ENCODE data around the gene TRIM46. TPM values are rescaled to one million over a fixed set of nuclear protein-coding genes. Genes with fewer than 3 reads are reported as not detected.

TRIM46 gene
- total and polyA plus RNA-seq, 2 experiments from 2014 or later: 8.1 to 15.4 TPM

DNA sequence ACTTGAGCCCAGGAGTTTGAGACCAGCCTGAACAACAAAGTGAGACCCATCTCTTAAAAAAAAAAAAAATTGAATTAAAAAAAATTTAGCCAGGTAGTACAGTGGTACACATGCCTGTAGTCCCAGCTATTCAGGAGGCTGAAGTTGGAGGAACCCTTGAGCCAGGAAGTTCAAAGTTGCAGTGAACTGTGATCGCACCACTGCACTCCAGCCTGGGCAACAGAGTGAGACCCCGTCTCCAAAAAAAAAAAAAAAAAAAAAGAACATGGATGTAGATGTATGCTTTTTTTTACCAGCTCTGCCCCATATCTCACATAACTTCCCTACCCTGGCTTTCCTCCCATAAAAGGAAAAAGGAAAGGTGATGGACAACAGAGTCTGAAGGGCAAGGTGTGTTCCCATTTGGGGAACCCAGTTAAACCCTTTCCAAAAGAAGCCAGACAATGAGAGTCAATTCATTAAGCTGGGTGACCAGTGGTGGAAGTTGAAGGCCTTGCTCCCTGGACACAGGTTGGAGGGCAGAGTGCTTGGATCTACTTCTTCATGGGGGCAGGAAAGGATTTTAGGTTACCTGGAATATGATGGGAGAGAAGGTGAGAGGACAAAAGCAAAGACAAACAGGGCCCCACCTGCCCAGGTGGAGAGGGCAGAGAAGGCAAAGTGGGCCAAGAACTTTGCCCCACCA is 3.4 kb upstream of the TRIM46 start:
- H3F3A ChIP-seq (replicated peaks; ENCODE audit: low read depth): peaks cover 35% of the 10 kb centered on the region
- no peak for ATAC-seq
- H3K4me3 ChIP-seq: no peak overlapping the region
- no peak overlapping the region for H3K27ac Mint-ChIP-seq
- H3K4me3 Mint-ChIP-seq: 0 out of 3 replicates have a peak overlapping the region, but pooled peaks have one; percentile 6
- H3K27ac ChIP-seq (ENCODE audit: low read depth): no peak overlapping the region
- peaks cover 19% of the 10 kb centered on the region for H3K27me3 Mint-ChIP-seq (ENCODE audit: insufficient read depth, low read depth, poor library complexity)
- peaks cover 17% of the 10 kb centered on the region for H3K79me2 ChIP-seq (replicated peaks; ENCODE audit: insufficient read depth)
- no peaks in the 10 kb centered on the region for H4K20me1 ChIP-seq (replicated peaks; ENCODE audit: insufficient read depth)
- no peaks in the 10 kb centered on the region for H3K9me2 ChIP-seq (ENCODE audit: insufficient read depth)
- no peaks in the 10 kb centered on the region for H3K36me3 ChIP-seq (ENCODE audit: insufficient read depth)
- no peak overlapping the region for H3K4me2 ChIP-seq
- H3K36me3 Mint-ChIP-seq (ENCODE audit: low read depth): peaks cover 20% of the 10 kb centered on the region
- peaks cover 25% of the 10 kb centered on the region for H3K4me1 Mint-ChIP-seq
- H3K9me3 Mint-ChIP-seq: peaks cover 8% of the 10 kb centered on the region
- peaks cover 30% of the 10 kb centered on the region for H3K4me1 ChIP-seq (ENCODE audit: insufficient read depth)
- DNase-seq (ENCODE audit: low spot score): no peak
- H2AFZ ChIP-seq: no peak overlapping the region
- no peaks in the 10 kb centered on the region for H3K27me3 ChIP-seq (ENCODE audit: insufficient read depth)
- TF ChIP-seq EZH2 (IDR thresholded peaks at IDR 0.05; ENCODE audit: low read depth, unreplicated experiment): no peak
- no peak for TF ChIP-seq POLR2AphosphoS5 (IDR thresholded peaks at IDR 0.05; ENCODE audit: low read depth)
- TF ChIP-seq, protein P1, sequence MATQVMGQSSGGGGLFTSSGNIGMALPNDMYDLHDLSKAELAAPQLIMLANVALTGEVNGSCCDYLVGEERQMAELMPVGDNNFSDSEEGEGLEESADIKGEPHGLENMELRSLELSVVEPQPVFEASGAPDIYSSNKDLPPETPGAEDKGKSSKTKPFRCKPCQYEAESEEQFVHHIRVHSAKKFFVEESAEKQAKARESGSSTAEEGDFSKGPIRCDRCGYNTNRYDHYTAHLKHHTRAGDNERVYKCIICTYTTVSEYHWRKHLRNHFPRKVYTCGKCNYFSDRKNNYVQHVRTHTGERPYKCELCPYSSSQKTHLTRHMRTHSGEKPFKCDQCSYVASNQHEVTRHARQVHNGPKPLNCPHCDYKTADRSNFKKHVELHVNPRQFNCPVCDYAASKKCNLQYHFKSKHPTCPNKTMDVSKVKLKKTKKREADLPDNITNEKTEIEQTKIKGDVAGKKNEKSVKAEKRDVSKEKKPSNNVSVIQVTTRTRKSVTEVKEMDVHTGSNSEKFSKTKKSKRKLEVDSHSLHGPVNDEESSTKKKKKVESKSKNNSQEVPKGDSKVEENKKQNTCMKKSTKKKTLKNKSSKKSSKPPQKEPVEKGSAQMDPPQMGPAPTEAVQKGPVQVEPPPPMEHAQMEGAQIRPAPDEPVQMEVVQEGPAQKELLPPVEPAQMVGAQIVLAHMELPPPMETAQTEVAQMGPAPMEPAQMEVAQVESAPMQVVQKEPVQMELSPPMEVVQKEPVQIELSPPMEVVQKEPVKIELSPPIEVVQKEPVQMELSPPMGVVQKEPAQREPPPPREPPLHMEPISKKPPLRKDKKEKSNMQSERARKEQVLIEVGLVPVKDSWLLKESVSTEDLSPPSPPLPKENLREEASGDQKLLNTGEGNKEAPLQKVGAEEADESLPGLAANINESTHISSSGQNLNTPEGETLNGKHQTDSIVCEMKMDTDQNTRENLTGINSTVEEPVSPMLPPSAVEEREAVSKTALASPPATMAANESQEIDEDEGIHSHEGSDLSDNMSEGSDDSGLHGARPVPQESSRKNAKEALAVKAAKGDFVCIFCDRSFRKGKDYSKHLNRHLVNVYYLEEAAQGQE (IDR thresholded peaks at IDR 0.05; ENCODE audit: unreplicated experiment): no peak
- no peak for TF ChIP-seq EZH2phosphoT487 (IDR thresholded peaks at IDR 0.05; ENCODE audit: unreplicated experiment)
- no peak for TF ChIP-seq ZNF331 (CRISPR knock-in tag; IDR thresholded peaks at IDR 0.05; ENCODE audit: low read depth)
- no peak for TF ChIP-seq NANOG (IDR thresholded peaks at IDR 0.05; ENCODE audit: borderline replicate concordance)
- TF ChIP-seq, protein P2, sequence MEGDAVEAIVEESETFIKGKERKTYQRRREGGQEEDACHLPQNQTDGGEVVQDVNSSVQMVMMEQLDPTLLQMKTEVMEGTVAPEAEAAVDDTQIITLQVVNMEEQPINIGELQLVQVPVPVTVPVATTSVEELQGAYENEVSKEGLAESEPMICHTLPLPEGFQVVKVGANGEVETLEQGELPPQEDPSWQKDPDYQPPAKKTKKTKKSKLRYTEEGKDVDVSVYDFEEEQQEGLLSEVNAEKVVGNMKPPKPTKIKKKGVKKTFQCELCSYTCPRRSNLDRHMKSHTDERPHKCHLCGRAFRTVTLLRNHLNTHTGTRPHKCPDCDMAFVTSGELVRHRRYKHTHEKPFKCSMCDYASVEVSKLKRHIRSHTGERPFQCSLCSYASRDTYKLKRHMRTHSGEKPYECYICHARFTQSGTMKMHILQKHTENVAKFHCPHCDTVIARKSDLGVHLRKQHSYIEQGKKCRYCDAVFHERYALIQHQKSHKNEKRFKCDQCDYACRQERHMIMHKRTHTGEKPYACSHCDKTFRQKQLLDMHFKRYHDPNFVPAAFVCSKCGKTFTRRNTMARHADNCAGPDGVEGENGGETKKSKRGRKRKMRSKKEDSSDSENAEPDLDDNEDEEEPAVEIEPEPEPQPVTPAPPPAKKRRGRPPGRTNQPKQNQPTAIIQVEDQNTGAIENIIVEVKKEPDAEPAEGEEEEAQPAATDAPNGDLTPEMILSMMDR (conservative IDR thresholded peaks at IDR 0.05; ENCODE audit: low read depth in 2 of 2): no peak
- TF ChIP-seq ZNF114 (CRISPR knock-in tag; IDR thresholded peaks at IDR 0.05): no peak
- no peak for TF ChIP-seq JUNB (IDR thresholded peaks at IDR 0.05; ENCODE audit: unreplicated experiment)

DNA sequence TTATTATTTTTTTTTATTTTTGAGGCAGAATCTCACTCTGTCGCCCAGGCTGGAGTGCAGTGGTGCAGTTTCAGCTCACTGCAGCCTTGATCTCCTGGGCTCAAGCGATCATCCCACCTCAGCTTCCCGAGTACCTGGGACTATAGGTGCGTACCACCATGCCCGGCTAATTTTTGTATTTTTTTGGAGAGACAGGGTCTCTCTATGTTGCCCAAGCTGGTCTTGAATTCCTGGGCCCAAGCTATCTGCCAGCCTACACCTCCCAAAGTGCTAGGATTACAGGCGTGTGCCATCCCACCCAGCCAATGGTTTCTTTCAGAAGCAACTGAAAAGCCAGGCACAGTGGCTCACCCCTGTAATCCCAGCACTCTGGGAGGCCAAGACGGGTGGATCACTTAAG is 2.8 kb upstream of the TRIM46 start:
- H3K27ac Mint-ChIP-seq: no peak overlapping the region
- H3F3A ChIP-seq (replicated peaks; ENCODE audit: low read depth): peaks cover 33% of the 10 kb centered on the region
- H3K4me2 ChIP-seq: no peak overlapping the region
- no peaks in the 10 kb centered on the region for H3K36me3 ChIP-seq (ENCODE audit: insufficient read depth)
- H3K36me3 Mint-ChIP-seq (ENCODE audit: low read depth): peaks cover 16% of the 10 kb centered on the region
- H3K4me3 Mint-ChIP-seq: no peak overlapping the region
- H4K20me1 ChIP-seq (replicated peaks; ENCODE audit: insufficient read depth): no peaks in the 10 kb centered on the region
- no peak overlapping the region for H3K4me3 ChIP-seq
- no peak overlapping the region for H2AFZ ChIP-seq
- H3K4me1 ChIP-seq (ENCODE audit: insufficient read depth): peaks cover 28% of the 10 kb centered on the region
- H3K27ac ChIP-seq (ENCODE audit: low read depth): no peak overlapping the region
- H3K9me2 ChIP-seq (ENCODE audit: insufficient read depth): no peaks in the 10 kb centered on the region
- H3K27me3 ChIP-seq (ENCODE audit: insufficient read depth): no peaks in the 10 kb centered on the region
- H3K9me3 Mint-ChIP-seq: peaks cover 4% of the 10 kb centered on the region
- peaks cover 19% of the 10 kb centered on the region for H3K27me3 Mint-ChIP-seq (ENCODE audit: insufficient read depth, low read depth, poor library complexity)
- DNase-seq (ENCODE audit: low spot score) (no peak), ATAC-seq (no peak)
- peaks cover 20% of the 10 kb centered on the region for H3K79me2 ChIP-seq (replicated peaks; ENCODE audit: insufficient read depth)
- peaks cover 21% of the 10 kb centered on the region for H3K4me1 Mint-ChIP-seq
- TF ChIP-seq, protein P2 (conservative IDR thresholded peaks at IDR 0.05; ENCODE audit: low read depth in 2 of 2): no peak
- TF ChIP-seq ZNF331 (CRISPR knock-in tag; IDR thresholded peaks at IDR 0.05; ENCODE audit: low read depth): no peak
- no peak for TF ChIP-seq JUNB (IDR thresholded peaks at IDR 0.05; ENCODE audit: unreplicated experiment)
- no peak for TF ChIP-seq EZH2phosphoT487 (IDR thresholded peaks at IDR 0.05; ENCODE audit: unreplicated experiment)
- no peak for TF ChIP-seq CREB1 (CRISPR knock-in tag; IDR thresholded peaks at IDR 0.05; ENCODE audit: low read depth)
- TF ChIP-seq EZH2 (IDR thresholded peaks at IDR 0.05; ENCODE audit: low read depth, unreplicated experiment): no peak

All from GM23338 (cell line).